CD8-positive, alpha-beta memory T cell (primary cell): ENCODE data around the gene PLEKHA1. TPM values are rescaled to one million over a fixed set of nuclear protein-coding genes. Genes with fewer than 3 reads are reported as not detected.
A peak's percentile ranks its signal among the peaks of the same experiment; 100 is the strongest.

Experiments
- CTCF ChIA-PET: fragments of 350-600 bp; sonication (Branson Sonifier 250); formaldehyde crosslinking; loops from one replicate; lab custom pipeline; 2021; ENCODE audit warnings: antibody characterized with exemption; lab: Charles Lee
- POLR2A ChIA-PET: fragments of 350-600 bp; sonication (Branson Sonifier 250); formaldehyde crosslinking; loops from one replicate; lab custom pipeline; 2021; ENCODE audit warnings: antibody characterized with exemption; lab: Charles Lee
- DNase-seq, 5 donors: peaks; one replicate each; pipeline versions ENCODE4 v3.0.0 to v3.0.0-alpha.2; 2020 to 2022; ENCODE audit warnings: mixed read lengths in 1 of 5
- H3K27ac ChIP-seq: one replicate; pipeline ENCODE4 v1.7.0; 2013; ENCODE audit warnings: low read depth, mild to moderate bottlenecking, low read length, moderate library complexity
- H3K27me3 ChIP-seq: 2 replicates; pipeline ENCODE4 v1.7.0; 2013; ENCODE audit warnings: low read length, mild to moderate bottlenecking; ENCODE audit not compliant: insufficient read depth, poor library complexity, severe bottlenecking
- H3K36me3 ChIP-seq: 2 replicates; pipeline ENCODE4 v1.7.0; 2013; ENCODE audit warnings: mild to moderate bottlenecking, low read length, moderate library complexity; ENCODE audit not compliant: insufficient read depth
- H3K4me1 ChIP-seq: 2 replicates; pipeline ENCODE4 v1.7.0; 2013; ENCODE audit warnings: mild to moderate bottlenecking, low read length, moderate library complexity; ENCODE audit not compliant: insufficient read depth
- H3K4me3 ChIP-seq: 2 replicates; pipeline ENCODE4 v1.7.0; 2013; ENCODE audit warnings: mild to moderate bottlenecking, low read length
- H3K9me3 ChIP-seq: 2 replicates; pipeline ENCODE4 v1.7.0; 2013; ENCODE audit warnings: mild to moderate bottlenecking, low read length
- H3K27ac Mint-ChIP-seq, 8 donors: one replicate each; pipeline ENCODE4 v1.8.0; 2020 to 2021; ENCODE audit warnings: mixed read lengths in 8 of 8, mild to moderate bottlenecking in 6 of 8, inconsistent platforms in 3 of 8, moderate library complexity in 3 of 8
- H3K27me3 Mint-ChIP-seq, 2 donors: one replicate each; pipeline ENCODE4 v1.8.0; 2020 to 2021; ENCODE audit warnings: mixed read lengths in 2 of 2, mild to moderate bottlenecking in 1 of 2, moderate library complexity in 1 of 2
- H3K36me3 Mint-ChIP-seq, 3 donors: one replicate each; pipeline ENCODE4 v1.8.0; 2020 to 2021; ENCODE audit warnings: mixed read lengths in 3 of 3, inconsistent platforms in 1 of 3, mild to moderate bottlenecking in 1 of 3
- H3K4me1 Mint-ChIP-seq, 3 donors: one replicate each; pipeline ENCODE4 v1.8.0; 2020 to 2021; ENCODE audit warnings: mixed read lengths in 3 of 3, inconsistent platforms in 1 of 3, mild to moderate bottlenecking in 1 of 3
- H3K4me3 Mint-ChIP-seq, 7 donors: one replicate each; pipeline ENCODE4 v1.8.0; 2020 to 2021; ENCODE audit warnings: mixed read lengths in 7 of 7, mild to moderate bottlenecking in 6 of 7, moderate library complexity in 4 of 7, inconsistent platforms in 2 of 7
- H3K9me3 Mint-ChIP-seq, 5 donors: one replicate each; pipeline ENCODE4 v1.8.0; 2020 to 2022; ENCODE audit warnings: mixed read lengths in 5 of 5, mild to moderate bottlenecking in 3 of 5, moderate library complexity in 2 of 5, inconsistent platforms in 1 of 5
- polyA plus RNA-seq: library from polyadenylated mRNA; unstranded; fragments of 300-500 nt; fragmentation: Illumina TruSeq; gene quantifications from one replicate; pipeline ENCODE4 v1.2.3, GENCODE V29; 2021
- total RNA-seq, 2 experiments: library from RNA; stranded (reverse); gene quantifications; one replicate each; pipeline ENCODE4 v1.2.3, GENCODE V29; 2021

Gene PLEKHA1
- total and polyA plus RNA-seq, 3 experiments from 2014 or later: 14.5 to 101 (median 16.8) TPM

DNA sequence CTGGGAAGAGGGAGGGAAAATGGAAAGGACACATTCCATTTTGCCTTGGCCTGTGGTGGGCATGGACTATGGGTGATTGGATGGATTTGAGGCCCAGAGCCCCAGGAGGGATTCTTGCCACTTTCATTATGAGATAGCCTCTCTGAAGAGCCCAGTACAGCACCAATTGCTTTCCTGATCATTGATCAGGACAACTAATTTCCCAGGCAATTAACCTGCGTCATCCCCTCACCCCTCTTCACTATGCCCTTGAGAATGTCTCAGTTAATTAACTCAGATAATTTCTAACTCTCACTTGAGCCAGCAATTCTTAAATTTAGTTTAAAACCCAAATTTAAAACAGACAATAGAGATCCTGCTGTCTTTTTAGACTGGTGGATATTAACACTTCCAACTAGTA lies 13.5 kb upstream of the PLEKHA1 start:
- Histone ChIP-seq H3K4me3 (no peak overlapping the region), H3K27ac (no peak overlapping the region), H3K4me1 (no peaks in the 10 kb centered on the region), H3K9me3 (no peaks in the 10 kb centered on the region), H3K27me3 (no peaks in the 10 kb centered on the region), H3K36me3 (no peaks in the 10 kb centered on the region)
- Mint-ChIP-seq H3K4me3 (no peak overlapping the region), H3K27me3 (peaks cover 6 to 7% of the 10 kb centered on the region in 2 donors), H3K27ac (no peak overlapping the region), H3K9me3 (peaks cover 0 to 12% (median 10%) of the 10 kb centered on the region in 5 donors), H3K36me3 (peaks cover 0 to 20% (median 0%) of the 10 kb centered on the region in 3 donors), H3K4me1 (peaks cover 0 to 3% (median 0%) of the 10 kb centered on the region in 3 donors)
- DNase-seq: no peak
- POLR2A ChIA-PET: no interaction called here
- CTCF ChIA-PET: interaction anchor here (1.2 kb wide), 1 partner anchor 18 kb away, joined by 4 read pairs; no protein-coding TSS in a partner anchor

DNA sequence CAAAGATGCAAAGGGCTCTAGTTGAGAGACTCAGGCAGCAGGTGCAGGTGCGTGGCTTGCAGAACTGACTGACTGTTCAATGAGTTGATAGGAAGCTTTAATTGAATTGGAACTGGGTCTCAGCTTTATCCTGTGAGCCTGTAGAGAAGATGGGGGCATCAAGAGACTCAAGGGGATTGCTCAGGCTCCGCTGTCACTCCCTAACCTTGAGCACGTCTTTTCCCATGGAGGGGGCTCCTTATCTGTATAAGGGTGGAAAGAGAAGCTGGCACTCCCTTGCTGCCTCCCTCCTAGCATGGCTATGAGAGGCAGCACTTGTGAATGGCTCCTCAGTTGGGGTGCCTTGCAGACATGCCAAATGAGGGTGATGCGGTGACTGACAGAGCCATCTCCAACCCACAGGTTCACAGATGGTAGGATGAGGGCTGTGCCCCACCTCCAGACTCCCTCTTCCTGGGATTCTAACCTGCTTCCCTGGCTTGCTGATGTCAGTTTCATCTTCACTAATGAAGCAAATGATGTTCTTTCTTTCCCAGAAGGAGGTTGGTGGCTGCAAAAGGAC lies 12.4 kb upstream of the PLEKHA1 start:
- Histone ChIP-seq H3K27ac (no peak overlapping the region), H3K27me3 (no peaks in the 10 kb centered on the region), H3K4me1 (no peaks in the 10 kb centered on the region), H3K9me3 (no peaks in the 10 kb centered on the region), H3K36me3 (no peaks in the 10 kb centered on the region), H3K4me3 (no peak overlapping the region)
- ChIA-PET CTCF (no interaction called here), POLR2A (no interaction called here)
- H3K9me3 Mint-ChIP-seq: peaks cover 3 to 12% (median 10%) of the 10 kb centered on the region in 5 donors
- H3K36me3 Mint-ChIP-seq: peaks cover 0 to 20% (median 0%) of the 10 kb centered on the region in 3 donors
- DNase-seq: no peak
- no peak overlapping the region for H3K4me3 Mint-ChIP-seq
- H3K27ac Mint-ChIP-seq: no peak overlapping the region
- peaks cover 0 to 3% (median 0%) of the 10 kb centered on the region in 3 donors for H3K4me1 Mint-ChIP-seq
- peaks cover 7 to 14% of the 10 kb centered on the region in 2 donors for H3K27me3 Mint-ChIP-seq

DNA sequence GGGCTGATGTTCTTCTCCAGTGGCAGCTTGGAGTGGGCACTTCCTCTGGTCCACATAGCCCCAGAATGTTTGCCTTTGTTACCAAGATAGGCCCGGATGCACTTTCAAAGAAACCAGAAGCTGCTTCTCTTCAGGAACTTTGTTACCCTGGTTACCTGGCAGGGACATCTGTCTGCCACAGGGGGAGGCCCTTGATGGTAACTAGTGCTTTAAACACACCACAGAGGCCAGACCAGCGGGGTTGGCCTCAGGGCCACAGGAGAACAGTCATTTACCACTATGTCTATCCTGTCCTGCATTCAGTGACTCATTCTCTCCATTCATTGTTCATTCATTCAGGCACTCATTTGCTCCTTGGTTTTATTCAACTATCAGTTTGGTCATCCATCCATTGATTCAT lies 11.9 kb upstream of the PLEKHA1 start:
- DNase-seq: no peak
- CTCF ChIA-PET: no interaction called here
- H3K9me3 Mint-ChIP-seq: peaks cover 3 to 12% (median 10%) of the 10 kb centered on the region in 5 donors
- peaks cover 0 to 17% (median 0%) of the 10 kb centered on the region in 3 donors for H3K36me3 Mint-ChIP-seq
- no peaks in the 10 kb centered on the region for H3K36me3 ChIP-seq
- no peaks in the 10 kb centered on the region for H3K9me3 ChIP-seq
- H3K27me3 ChIP-seq: no peaks in the 10 kb centered on the region
- peaks cover 0 to 3% (median 0%) of the 10 kb centered on the region in 3 donors for H3K4me1 Mint-ChIP-seq
- no peak overlapping the region for H3K4me3 ChIP-seq
- no peak overlapping the region for H3K27ac ChIP-seq
- POLR2A ChIA-PET: no interaction called here
- H3K4me3 Mint-ChIP-seq: no peak overlapping the region
- H3K27me3 Mint-ChIP-seq: peaks cover 7 to 19% of the 10 kb centered on the region in 2 donors
- no peaks in the 10 kb centered on the region for H3K4me1 ChIP-seq
- no peak overlapping the region for H3K27ac Mint-ChIP-seq

DNA sequence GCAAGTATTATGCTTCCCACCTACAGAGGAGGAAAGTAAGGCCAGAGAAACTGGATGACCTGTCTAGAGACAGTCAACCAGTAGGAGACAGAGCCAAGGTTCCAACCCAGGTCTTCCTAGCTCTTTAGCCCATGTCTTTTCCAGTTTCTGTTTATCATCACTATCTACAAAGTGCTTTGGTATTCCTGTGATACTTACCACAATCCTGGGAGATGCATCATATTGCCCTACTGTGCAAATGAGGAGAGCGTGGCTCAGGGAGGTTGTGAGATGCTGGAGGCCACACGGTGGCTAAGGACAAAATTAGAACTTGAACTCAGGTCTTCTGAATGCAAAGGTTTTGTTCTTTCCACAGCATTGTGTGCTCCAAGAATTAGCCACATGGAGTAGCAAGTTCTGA lies 11.2 kb upstream of the PLEKHA1 start:
- Histone ChIP-seq H3K4me3 (no peak overlapping the region), H3K9me3 (no peaks in the 10 kb centered on the region), H3K27me3 (no peaks in the 10 kb centered on the region), H3K36me3 (no peaks in the 10 kb centered on the region), H3K27ac (no peak overlapping the region), H3K4me1 (no peaks in the 10 kb centered on the region)
- Mint-ChIP-seq H3K27ac (peak overlapping the region in 1 of 8 donors; percentile 12), H3K9me3 (peaks cover 2 to 10% (median 7%) of the 10 kb centered on the region in 5 donors), H3K27me3 (peaks cover 7 to 19% of the 10 kb centered on the region in 2 donors), H3K4me3 (no peak overlapping the region), H3K36me3 (peaks cover 0 to 13% (median 0%) of the 10 kb centered on the region in 3 donors), H3K4me1 (peaks cover 0 to 3% (median 0%) of the 10 kb centered on the region in 3 donors)
- ChIA-PET CTCF (no interaction called here), POLR2A (no interaction called here)
- no peak for DNase-seq

DNA sequence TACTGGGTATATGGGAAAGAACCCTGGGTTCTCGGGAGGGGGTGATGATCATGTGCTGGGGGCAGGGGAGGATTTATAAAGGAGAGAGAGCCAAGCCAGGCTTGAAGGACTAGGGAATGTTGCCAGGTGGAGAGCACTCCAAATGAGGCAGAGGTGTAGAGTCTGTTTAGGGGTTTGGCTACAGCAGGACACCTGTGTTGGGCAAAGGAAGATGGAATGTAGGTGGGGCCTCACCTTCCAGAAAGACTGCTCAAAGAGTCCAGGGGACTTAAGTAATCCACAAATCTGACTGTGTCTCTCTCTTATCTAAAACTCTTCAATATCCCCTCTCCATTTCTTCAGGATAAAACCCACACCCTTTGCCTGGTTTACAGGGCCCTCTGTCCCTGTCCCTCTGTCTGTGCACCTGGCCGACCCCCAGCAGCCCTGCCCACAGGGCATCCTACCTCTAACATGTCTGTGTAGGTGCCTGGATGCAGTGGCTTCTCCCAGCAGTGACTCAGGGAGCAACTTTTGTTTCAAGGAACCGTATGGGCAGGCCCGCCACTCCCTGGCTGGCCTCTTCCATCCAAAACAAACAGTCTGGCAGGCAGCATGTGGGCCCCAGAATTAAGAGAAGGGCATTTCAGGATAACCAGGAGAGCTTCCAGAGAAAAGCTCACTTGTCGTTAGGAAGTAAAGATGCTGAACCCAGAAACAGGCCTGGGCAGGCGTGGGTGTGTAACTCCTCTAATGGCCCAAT lies 10.6 kb upstream of the PLEKHA1 start:
- Histone ChIP-seq H3K4me1 (no peaks in the 10 kb centered on the region), H3K9me3 (no peaks in the 10 kb centered on the region), H3K27me3 (no peaks in the 10 kb centered on the region), H3K27ac (no peak overlapping the region), H3K36me3 (no peaks in the 10 kb centered on the region), H3K4me3 (no peak overlapping the region)
- ChIA-PET POLR2A (no interaction called here), CTCF (no interaction called here)
- Mint-ChIP-seq H3K27me3 (peaks cover 8 to 24% of the 10 kb centered on the region in 2 donors), H3K4me1 (peaks cover 0 to 3% (median 0%) of the 10 kb centered on the region in 3 donors), H3K27ac (peak overlapping the region in 1 of 8 donors; percentile 93), H3K9me3 (peaks cover 1 to 4% (median 1%) of the 10 kb centered on the region in 5 donors), H3K4me3 (no peak overlapping the region), H3K36me3 (peaks cover 0 to 7% (median 0%) of the 10 kb centered on the region in 3 donors)
- DNase-seq: no peak

DNA sequence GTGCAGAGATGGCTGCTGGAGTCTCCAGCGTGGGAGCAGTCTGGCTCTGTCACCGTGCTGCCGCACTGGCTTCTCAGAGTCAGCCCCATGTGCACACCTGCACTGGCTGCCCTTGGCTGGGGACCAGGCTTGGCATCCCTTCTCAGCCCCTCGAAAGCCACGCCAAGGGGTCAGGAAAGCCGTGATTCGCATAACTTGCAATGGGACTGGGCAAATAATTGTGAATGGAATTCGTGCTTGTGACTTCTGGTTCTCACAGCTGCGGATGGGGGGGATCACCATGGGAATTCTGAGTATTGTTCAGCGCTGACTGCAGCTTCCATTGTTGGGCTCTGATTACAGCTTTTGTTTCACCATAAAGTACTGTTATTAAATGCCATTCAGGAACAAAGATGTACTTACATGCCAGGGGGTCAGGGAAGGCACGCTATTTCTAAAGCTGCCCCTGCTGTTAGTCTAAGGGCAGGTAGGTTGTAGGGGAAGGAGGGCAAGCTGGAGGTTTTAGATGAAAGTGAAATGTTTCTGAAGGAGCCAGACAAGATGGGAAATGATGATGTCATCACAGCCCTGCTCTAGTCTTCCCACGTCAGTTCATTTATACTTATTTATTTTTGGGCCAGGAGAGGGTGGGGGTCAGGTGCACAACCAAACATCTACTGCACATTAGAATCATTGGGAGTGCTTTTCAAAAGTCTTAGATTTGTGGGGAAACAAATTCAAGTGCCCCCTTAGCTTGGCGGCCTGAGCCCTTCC lies 5.8 kb upstream of the PLEKHA1 start:
- CTCF ChIA-PET: interaction anchor here (1.6 kb wide), 1 partner anchor 26 kb away, joined by 5 read pairs; no protein-coding TSS in a partner anchor
- peaks cover 16 to 46% of the 10 kb centered on the region in 2 donors for H3K27me3 Mint-ChIP-seq
- POLR2A ChIA-PET: interaction anchor here (0.7 kb wide), 1 partner anchor 160 kb away, joined by 13 read pairs; no protein-coding TSS in a partner anchor

DNA sequence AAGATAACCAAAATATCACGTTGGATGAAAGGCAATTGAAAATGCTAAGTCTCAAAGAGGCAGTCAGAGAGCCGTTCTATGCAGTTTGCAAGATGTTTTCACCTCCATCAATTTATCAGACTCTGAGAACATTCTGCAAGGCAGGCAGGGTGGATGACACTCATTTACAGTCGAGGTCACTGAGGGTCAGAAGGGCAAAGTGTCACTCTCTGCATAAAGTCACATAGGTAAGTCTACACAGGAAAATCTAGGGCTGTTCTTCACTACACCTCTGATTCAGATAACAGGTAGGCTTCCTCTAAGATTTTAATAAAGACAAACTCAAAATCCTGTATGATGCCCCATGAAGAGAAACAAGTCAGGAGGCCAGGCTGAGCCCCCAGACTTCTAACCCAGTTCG lies 1.4 kb upstream of the PLEKHA1 start:
- Histone ChIP-seq H3K9me3 (no peaks in the 10 kb centered on the region), H3K4me1 (peaks cover 22% of the 10 kb centered on the region), H3K27me3 (no peaks in the 10 kb centered on the region), H3K4me3 (no peak overlapping the region), H3K27ac (no peak overlapping the region), H3K36me3 (no peaks in the 10 kb centered on the region)
- peaks cover 10 to 27% of the 10 kb centered on the region in 2 donors for H3K27me3 Mint-ChIP-seq
- DNase-seq: no peak
- H3K9me3 Mint-ChIP-seq: no peaks in the 10 kb centered on the region
- peaks cover 31 to 37% (median 35%) of the 10 kb centered on the region in 3 donors for H3K4me1 Mint-ChIP-seq
- H3K36me3 Mint-ChIP-seq: peaks cover 0 to 8% (median 8%) of the 10 kb centered on the region in 3 donors
- H3K4me3 Mint-ChIP-seq: peak overlapping the region in 6 of 7 donors; percentile 86 to 93 (median 88)
- CTCF ChIA-PET: interaction anchor here (1.2 kb wide), 1 partner anchor 62 kb away, joined by 5 read pairs; no protein-coding TSS in a partner anchor
- peak overlapping the region in 5 of 8 donors; percentile 4 to 91 (median 86) for H3K27ac Mint-ChIP-seq
- POLR2A ChIA-PET: interaction anchor here (2.2 kb wide), 1 partner anchor 46 kb away, joined by 12 read pairs; no protein-coding TSS in a partner anchor

More for the DNA sequence above, 5.8 kb upstream of the PLEKHA1 start:
- DNase-seq: no peak
- Histone ChIP-seq H3K9me3 (no peaks in the 10 kb centered on the region), H3K27me3 (no peaks in the 10 kb centered on the region), H3K4me3 (no peak overlapping the region), H3K27ac (no peak overlapping the region), H3K36me3 (no peaks in the 10 kb centered on the region), H3K4me1 (peaks cover 3% of the 10 kb centered on the region)
- Mint-ChIP-seq H3K36me3 (peaks cover 0 to 8% (median 0%) of the 10 kb centered on the region in 3 donors), H3K4me1 (peaks cover 3 to 6% (median 3%) of the 10 kb centered on the region in 3 donors), H3K9me3 (peaks cover 0 to 3% (median 0%) of the 10 kb centered on the region in 5 donors), H3K4me3 (peak overlapping the region in 1 of 7 donors; percentile 21), H3K27ac (no peak overlapping the region)
